ENCODE measurements around the gene NOP9.
A peak's percentile ranks its signal among the peaks of the same experiment; 100 is the strongest.

Gene NOP9

DNA sequence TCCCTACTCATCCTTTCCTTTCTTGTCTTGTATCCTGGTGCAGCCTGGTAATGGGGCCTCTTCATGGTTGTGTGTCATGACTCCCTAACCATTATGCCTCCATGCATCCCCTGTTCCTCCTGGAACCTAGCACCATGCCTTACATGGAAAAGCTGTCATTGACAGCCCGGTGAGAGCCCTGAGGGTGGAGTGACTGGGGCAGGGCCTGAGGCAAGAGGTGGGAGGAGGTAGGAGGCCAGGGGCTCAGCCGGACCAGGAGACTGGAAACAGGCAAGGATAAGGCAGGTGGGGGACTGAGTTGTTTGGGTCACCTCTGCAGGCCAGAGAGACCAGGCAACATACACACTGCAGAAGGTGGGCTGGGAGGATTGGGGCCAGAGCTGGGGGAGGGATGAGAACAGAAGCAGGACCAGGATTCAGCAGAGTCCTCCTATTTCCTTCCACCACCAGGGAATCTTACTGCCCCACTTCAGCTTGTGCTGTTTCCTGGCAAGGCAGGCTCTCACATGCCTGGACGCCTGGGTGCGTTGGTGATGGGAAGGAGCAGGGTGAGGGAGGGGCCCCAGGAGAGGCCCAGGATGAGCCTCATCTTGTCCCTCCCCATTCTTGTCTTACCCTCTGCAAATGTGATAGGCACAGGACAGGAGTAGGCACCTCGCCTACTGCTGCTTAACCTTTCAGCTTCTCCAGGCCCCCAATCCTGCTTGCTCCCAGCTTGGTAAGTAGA, 10.1 kb downstream of the NOP9 start, which contains the start of gene LTB4R2:
Gene LTB4R2, plus strand, starts transcription at position 603 of the 727 bp plus-strand sequence. CDS start 525 bp downstream, outside the sequence.
- H3K4me3 ChIP-seq (ENCODE audit: low read depth, low read length), result no peak within 1 kb of the TSS
- in situ Hi-C loops (cut with HindIII; ENCODE audit: low sequenced_read_pairs), result no loop called here
- DNase-seq (ENCODE audit: low read depth), result no peak
- TF ChIP-seq, protein P1, sequence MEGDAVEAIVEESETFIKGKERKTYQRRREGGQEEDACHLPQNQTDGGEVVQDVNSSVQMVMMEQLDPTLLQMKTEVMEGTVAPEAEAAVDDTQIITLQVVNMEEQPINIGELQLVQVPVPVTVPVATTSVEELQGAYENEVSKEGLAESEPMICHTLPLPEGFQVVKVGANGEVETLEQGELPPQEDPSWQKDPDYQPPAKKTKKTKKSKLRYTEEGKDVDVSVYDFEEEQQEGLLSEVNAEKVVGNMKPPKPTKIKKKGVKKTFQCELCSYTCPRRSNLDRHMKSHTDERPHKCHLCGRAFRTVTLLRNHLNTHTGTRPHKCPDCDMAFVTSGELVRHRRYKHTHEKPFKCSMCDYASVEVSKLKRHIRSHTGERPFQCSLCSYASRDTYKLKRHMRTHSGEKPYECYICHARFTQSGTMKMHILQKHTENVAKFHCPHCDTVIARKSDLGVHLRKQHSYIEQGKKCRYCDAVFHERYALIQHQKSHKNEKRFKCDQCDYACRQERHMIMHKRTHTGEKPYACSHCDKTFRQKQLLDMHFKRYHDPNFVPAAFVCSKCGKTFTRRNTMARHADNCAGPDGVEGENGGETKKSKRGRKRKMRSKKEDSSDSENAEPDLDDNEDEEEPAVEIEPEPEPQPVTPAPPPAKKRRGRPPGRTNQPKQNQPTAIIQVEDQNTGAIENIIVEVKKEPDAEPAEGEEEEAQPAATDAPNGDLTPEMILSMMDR (IDR thresholded peaks at IDR 0.05; ENCODE audit: low read depth, low read length, missing control alignments), result no peak

DNA sequence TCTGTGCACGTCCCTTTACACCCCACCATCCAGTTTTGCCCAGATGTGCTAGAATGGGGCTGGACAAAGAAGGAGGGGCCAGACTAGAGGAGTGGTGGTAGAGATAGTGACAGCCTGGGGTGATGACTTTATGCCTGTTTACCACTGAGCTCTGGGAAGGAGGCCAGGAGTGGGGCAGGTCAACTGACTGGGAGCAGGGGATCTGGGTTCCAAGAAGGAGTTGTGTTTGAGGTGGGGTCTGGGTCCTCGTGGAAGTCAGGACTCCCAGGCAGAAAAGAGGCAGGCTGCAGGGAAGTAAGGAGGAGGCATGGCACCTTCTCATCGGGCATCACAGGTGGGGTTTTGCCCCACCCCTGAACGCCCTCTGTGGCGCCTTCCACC, 10.6 kb downstream of the NOP9 start:
- in situ Hi-C loops (cut with HindIII; ENCODE audit: low sequenced_read_pairs), result no loop called here
- TF ChIP-seq, protein P1 (IDR thresholded peaks at IDR 0.05; ENCODE audit: low read depth, low read length, missing control alignments), result no peak
- no peak for DNase-seq (ENCODE audit: low read depth)
- H3K4me3 ChIP-seq (ENCODE audit: low read depth, low read length), result no peak overlapping the region

GRCh38 chr14:24310646-24311604, 11.3 kb downstream of the NOP9 start, which contains the start of gene LTB4R:
Gene LTB4R (plus strand): TSS chr14:24311502. CDS start chr14:24315652, 4,150 bp downstream.
- TF ChIP-seq, protein P1 (IDR thresholded peaks at IDR 0.05; ENCODE audit: low read depth, low read length, missing control alignments), result peak; percentile 23
- peak; percentile 42 for DNase-seq (ENCODE audit: low read depth)
- in situ Hi-C loops (cut with HindIII; ENCODE audit: low sequenced_read_pairs), result no loop called here
- peak within 1 kb of the TSS; percentile 20 for H3K4me3 ChIP-seq (ENCODE audit: low read depth, low read length)

GRCh38 chr14:24311837-24312615, 12.4 kb downstream of the NOP9 start:
- DNase-seq (ENCODE audit: low read depth), result no peak
- in situ Hi-C loops (cut with HindIII; ENCODE audit: low sequenced_read_pairs), result no loop called here
- H3K4me3 ChIP-seq (ENCODE audit: low read depth, low read length), result no peak overlapping the region
- TF ChIP-seq, protein P1 (IDR thresholded peaks at IDR 0.05; ENCODE audit: low read depth, low read length, missing control alignments), result no peak

DNA sequence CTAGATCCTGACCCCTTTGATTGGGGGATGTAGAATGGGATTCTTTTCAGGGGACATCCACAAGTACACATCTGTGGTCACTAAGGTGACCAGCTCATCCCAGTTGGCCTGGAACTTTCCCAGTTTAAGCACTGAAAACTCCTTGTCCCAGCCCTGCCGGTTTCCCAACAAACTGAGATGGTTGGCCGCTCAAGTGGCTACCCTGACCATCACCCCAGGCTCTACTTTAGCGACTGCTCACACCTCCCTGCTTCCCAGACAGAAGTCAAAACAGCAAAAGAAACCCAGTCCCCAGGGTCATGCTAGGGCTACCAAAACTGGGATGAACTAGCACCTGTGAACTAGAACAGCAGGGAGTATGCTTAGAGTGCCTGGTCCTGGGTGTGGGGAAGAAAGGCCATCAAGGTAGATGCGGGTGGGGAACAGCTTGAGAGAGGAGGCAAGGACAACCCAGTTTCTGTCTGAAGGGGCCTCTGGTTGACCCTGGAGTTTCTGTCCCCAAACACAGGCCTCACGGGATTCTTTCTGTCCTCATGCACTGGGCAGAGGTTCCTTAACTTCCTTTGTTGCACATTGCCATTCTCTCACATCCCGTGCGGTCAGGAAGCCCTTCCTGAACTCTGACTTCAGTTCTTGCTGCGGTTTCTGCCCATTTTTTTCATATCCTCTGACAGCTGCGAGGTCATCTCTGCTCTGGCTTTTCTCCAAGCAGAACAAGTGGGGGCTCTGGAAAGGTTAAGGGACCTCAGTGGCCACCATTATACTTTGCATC, 13.3 kb downstream of the NOP9 start:
- in situ Hi-C loops (cut with HindIII; ENCODE audit: low sequenced_read_pairs), result no loop called here
- TF ChIP-seq, protein P1 (IDR thresholded peaks at IDR 0.05; ENCODE audit: low read depth, low read length, missing control alignments), result no peak
- H3K4me3 ChIP-seq (ENCODE audit: low read depth, low read length), result no peak overlapping the region
- DNase-seq (ENCODE audit: low read depth), result no peak

All from astrocyte of the cerebellum (primary cell).